NCI-H128 (cell line): Measurements from ENCODE around the gene GAGE12D.
"Not testable (repeated sequence)": the region's sequence is repeated elsewhere in the genome, so short reads cannot be mapped to it uniquely, and the experiment has no call there.

Experiments used
- DNase-seq: peaks from one replicate; lab custom pipeline; 2025; ENCODE audit not compliant: unreplicated experiment; lab: John Stamatoyannopoulos, UW

The GAGE12D gene, protein sequence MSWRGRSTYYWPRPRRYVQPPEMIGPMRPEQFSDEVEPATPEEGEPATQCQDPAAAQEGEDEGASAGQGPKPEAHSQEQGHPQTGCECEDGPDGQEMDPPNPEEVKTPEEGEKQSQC

DNA sequence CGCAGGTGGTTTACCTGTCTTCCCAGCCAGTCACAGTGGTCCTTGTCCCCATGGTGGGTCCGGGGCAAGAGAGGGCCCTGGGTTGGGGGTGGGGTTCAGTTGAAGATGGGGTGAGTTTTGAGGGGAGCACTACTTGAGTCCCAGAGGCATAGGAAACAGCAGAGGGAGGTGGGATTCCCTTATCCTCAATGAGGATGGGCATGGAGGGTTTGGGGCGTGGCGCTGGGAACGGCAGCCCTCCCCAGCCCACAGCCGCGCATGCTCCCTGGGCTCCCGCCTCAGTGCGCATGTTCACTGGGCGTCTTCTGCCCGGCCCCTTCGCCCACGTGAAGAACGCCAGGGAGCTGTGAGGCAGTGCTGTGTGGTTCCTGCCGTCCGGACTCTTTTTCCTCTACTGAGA is at the start of gene GAGE12D:
Gene GAGE12D, plus strand, starts transcription at position 301 of the 400 bp plus-strand sequence. CDS start 1,155 bp downstream, outside the sequence.
- not testable (repeated sequence) for DNase-seq

DNA sequence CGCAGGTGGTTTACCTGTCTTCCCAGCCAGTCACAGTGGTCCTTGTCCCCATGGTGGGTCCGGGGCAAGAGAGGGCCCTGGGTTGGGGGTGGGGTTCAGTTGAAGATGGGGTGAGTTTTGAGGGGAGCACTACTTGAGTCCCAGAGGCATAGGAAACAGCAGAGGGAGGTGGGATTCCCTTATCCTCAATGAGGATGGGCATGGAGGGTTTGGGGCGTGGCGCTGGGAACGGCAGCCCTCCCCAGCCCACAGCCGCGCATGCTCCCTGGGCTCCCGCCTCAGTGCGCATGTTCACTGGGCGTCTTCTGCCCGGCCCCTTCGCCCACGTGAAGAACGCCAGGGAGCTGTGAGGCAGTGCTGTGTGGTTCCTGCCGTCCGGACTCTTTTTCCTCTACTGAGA is 9.7 kb upstream of the GAGE12D start, which contains the start of gene GAGE12C:
Gene GAGE12C, plus strand, starts transcription at position 301 of the 400 bp plus-strand sequence. CDS start 1,155 bp downstream, outside the sequence.
- DNase-seq: not testable (repeated sequence)

DNA sequence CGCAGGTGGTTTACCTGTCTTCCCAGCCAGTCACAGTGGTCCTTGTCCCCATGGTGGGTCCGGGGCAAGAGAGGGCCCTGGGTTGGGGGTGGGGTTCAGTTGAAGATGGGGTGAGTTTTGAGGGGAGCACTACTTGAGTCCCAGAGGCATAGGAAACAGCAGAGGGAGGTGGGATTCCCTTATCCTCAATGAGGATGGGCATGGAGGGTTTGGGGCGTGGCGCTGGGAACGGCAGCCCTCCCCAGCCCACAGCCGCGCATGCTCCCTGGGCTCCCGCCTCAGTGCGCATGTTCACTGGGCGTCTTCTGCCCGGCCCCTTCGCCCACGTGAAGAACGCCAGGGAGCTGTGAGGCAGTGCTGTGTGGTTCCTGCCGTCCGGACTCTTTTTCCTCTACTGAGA is 9.5 kb downstream of the GAGE12D start, which contains the start of gene GAGE12E:
Gene GAGE12E, plus strand, starts transcription at position 301 of the 400 bp plus-strand sequence. CDS start 1,155 bp downstream, outside the sequence.
- not testable (repeated sequence) for DNase-seq

DNA sequence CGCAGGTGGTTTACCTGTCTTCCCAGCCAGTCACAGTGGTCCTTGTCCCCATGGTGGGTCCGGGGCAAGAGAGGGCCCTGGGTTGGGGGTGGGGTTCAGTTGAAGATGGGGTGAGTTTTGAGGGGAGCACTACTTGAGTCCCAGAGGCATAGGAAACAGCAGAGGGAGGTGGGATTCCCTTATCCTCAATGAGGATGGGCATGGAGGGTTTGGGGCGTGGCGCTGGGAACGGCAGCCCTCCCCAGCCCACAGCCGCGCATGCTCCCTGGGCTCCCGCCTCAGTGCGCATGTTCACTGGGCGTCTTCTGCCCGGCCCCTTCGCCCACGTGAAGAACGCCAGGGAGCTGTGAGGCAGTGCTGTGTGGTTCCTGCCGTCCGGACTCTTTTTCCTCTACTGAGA is 19.0 kb downstream of the GAGE12D start, which contains the start of gene GAGE12F:
Gene GAGE12F, plus strand, starts transcription at position 301 of the 400 bp plus-strand sequence. CDS start 1,155 bp downstream, outside the sequence.
- not testable (repeated sequence) for DNase-seq

DNA sequence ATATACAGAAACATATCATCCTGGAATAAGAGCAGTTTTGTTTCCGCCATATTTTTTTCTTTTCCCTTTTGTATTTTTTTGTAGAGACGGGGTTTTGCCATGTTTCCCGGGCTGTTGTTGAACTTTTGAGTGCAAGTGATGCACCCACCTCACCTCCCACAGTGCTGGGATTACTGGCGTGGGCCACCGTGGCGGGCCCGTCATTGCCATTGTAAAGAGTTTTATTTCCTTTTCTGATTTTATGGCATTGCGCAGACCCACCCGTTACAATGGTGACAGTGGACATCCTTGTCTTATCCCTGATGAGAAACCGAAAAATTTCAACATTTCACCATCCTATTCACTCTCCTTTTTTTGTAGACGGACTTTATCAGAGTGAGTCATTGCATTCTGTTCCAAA is 27.2 kb downstream of the GAGE12D start:
- DNase-seq: not testable (repeated sequence)

DNA sequence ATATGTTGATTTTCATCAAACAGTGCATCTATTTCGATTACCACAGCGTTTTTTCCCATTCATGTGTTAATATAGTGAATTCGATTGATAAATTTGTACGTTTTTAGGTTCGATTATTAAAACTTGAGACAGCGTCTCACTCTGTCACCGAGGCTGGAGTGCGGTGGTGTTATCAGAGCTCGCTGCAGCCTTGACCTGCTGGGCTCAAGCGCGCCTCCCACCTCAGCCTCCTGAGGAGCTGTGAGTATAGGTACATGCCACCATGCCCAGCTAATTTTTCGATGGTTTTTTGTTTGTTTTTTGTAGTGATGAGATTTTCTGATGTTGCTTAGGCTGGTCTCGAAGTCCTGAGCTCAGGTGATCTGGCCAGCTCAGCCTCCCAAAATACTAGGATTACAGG is 27.6 kb downstream of the GAGE12D start:
- not testable (repeated sequence) for DNase-seq

DNA sequence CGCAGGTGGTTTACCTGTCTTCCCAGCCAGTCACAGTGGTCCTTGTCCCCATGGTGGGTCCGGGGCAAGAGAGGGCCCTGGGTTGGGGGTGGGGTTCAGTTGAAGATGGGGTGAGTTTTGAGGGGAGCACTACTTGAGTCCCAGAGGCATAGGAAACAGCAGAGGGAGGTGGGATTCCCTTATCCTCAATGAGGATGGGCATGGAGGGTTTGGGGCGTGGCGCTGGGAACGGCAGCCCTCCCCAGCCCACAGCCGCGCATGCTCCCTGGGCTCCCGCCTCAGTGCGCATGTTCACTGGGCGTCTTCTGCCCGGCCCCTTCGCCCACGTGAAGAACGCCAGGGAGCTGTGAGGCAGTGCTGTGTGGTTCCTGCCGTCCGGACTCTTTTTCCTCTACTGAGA is 28.6 kb downstream of the GAGE12D start, which contains the start of gene GAGE12G:
Gene GAGE12G, plus strand, starts transcription at position 301 of the 400 bp plus-strand sequence. CDS start 1,155 bp downstream, outside the sequence.
- not testable (repeated sequence) for DNase-seq

DNA sequence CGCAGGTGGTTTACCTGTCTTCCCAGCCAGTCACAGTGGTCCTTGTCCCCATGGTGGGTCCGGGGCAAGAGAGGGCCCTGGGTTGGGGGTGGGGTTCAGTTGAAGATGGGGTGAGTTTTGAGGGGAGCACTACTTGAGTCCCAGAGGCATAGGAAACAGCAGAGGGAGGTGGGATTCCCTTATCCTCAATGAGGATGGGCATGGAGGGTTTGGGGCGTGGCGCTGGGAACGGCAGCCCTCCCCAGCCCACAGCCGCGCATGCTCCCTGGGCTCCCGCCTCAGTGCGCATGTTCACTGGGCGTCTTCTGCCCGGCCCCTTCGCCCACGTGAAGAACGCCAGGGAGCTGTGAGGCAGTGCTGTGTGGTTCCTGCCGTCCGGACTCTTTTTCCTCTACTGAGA is 38.1 kb downstream of the GAGE12D start, which contains the start of gene GAGE12H:
Gene GAGE12H, plus strand, starts transcription at position 301 of the 400 bp plus-strand sequence. CDS start 1,155 bp downstream, outside the sequence.
- DNase-seq: not testable (repeated sequence)

DNA sequence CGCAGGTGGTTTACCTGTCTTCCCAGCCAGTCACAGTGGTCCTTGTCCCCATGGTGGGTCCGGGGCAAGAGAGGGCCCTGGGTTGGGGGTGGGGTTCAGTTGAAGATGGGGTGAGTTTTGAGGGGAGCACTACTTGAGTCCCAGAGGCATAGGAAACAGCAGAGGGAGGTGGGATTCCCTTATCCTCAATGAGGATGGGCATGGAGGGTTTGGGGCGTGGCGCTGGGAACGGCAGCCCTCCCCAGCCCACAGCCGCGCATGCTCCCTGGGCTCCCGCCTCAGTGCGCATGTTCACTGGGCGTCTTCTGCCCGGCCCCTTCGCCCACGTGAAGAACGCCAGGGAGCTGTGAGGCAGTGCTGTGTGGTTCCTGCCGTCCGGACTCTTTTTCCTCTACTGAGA is 47.7 kb downstream of the GAGE12D start, which contains the start of gene GAGE2A:
Gene GAGE2A, plus strand, starts transcription at position 301 of the 400 bp plus-strand sequence. CDS start 1,155 bp downstream, outside the sequence.
- DNase-seq: not testable (repeated sequence)

DNA sequence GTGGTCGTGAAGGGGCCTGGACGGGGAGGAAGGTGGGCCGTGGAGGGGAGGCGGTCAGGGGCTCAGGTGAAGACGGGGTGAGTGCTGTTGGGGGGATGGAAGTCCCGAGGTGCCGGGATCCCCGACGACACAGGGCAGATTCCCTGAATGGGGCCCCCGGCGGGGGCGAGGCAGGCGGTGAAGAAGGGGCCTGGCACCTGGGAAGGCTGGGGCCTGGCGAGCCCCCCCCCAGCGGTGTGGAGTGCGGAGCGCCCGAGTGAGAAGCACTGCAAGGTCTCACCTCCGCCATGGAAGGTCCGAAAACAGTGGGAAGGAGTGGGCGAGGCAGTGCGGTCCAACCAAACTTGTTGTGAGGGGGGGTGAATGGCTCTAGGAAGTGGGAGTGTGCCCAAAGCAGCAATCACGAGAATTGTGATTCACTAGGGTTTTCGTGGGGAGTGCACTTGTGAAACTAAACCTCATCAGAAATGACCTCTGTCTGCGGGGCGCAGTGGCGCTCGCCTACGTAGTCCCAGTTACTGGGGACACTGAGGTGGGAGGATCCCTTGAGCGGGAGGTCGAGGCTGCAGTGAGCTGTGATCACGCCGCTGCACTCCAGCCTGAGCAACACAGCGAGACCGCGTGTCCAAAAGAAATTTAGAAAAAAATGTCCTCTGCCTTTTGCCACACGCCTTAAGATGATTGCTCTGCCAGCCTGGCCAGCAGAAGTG is 48.4 kb downstream of the GAGE12D start:
- DNase-seq: not testable (repeated sequence)

DNA sequence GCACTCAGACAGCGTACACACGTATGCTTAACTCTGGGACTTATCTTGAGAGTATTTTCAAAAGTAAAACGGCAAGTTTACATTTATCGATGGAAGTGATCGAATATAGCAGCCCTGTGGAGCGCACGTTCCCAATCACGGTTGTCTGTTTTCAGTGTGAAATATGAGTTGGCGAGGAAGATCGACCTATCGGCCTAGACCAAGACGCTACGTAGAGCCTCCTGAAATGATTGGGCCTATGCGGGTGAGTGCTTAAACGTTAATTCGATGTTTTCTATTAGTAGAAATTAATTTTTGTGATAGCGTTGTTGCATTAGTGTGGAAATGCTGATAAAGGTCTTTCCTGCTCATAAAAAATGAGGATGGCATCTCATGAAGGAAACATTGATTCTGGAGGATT is 49.0 kb downstream of the GAGE12D start:
- DNase-seq: not testable (repeated sequence)
